Measurements from ENCODE around the gene RAB6B. TPM values are rescaled to one million over a fixed set of nuclear protein-coding genes. Genes with fewer than 3 reads are reported as not detected.

The RAB6B gene
- polyA plus RNA-seq, 2 of the 4 experiments (the other 2 are of a cell fraction), result 2.4 to 2.5 TPM

DNA sequence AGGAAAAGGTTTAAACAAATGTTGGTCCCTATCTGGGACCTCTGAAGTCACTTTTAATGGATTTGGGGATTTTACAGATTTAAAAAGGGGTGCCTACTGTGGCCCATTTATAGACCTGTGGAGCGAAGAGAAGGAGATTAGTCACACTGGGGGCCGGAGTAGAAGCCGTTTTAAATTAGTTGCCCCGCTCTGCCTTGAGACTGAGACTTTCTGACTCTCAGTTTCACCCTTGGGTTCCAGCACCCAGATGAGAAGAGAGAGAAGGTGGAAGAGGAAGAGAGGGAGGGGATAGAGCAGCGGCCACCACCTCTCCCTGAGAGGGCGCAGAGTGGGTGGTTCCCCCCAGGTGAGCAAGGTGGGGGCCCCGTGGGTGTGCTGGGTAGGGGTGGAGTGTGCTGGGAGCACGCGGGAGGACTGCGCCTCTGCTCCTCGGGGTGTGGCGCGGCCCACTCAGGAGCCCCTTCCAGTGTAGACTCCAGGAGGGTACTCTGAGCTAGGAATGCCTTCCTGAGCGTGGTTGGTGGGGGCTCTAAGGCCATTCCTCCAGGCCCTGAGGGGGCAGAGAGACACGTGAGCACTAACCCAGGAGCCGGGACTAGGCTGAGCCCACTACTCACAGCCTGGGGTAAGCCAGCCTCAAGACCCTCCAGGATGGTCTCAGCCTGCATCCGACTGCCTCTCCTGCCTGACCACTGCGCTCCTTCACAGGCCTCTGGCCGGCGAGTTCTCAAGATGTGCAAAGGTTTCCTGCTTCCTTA is 32.6 kb upstream of the RAB6B start:
- TF ChIP-seq SMC3 (IDR thresholded peaks at IDR 0.05) (no peak), HOXA7 (CRISPR knock-in tag; IDR thresholded peaks at IDR 0.05) (no peak), RCOR1 (IDR thresholded peaks at IDR 0.05; ENCODE audit: low read depth, low read length) (no peak), GATA3 (IDR thresholded peaks at IDR 0.05; ENCODE audit: borderline replicate concordance) (no peak), EHMT2 (IDR thresholded peaks at IDR 0.05; ENCODE audit: low read depth) (no peak), TP53 (CRISPR knock-in tag; IDR thresholded peaks at IDR 0.05) (no peak), FOSL2 (IDR thresholded peaks at IDR 0.05) (no peak), FOSL2 (CRISPR knock-in tag; IDR thresholded peaks at IDR 0.05) (no peak), PBX3 (IDR thresholded peaks at IDR 0.05) (no peak), JUNB (IDR thresholded peaks at IDR 0.05) (no peak), FOSB (CRISPR knock-in tag; IDR thresholded peaks at IDR 0.05) (no peak), CHD4 (IDR thresholded peaks at IDR 0.05; ENCODE audit: borderline replicate concordance) (no peak), MAZ (IDR thresholded peaks at IDR 0.05; ENCODE audit: borderline replicate concordance, low read depth, low read length) (no peak), KDM1A (IDR thresholded peaks at IDR 0.05; ENCODE audit: low read depth) (no peak)
- TF ChIP-seq, protein P1, sequence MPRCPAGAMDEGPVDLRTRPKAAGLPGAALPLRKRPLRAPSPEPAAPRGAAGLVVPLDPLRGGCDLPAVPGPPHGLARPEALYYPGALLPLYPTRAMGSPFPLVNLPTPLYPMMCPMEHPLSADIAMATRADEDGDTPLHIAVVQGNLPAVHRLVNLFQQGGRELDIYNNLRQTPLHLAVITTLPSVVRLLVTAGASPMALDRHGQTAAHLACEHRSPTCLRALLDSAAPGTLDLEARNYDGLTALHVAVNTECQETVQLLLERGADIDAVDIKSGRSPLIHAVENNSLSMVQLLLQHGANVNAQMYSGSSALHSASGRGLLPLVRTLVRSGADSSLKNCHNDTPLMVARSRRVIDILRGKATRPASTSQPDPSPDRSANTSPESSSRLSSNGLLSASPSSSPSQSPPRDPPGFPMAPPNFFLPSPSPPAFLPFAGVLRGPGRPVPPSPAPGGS (IDR thresholded peaks at IDR 0.05), result no peak
- TF ChIP-seq, protein P2, sequence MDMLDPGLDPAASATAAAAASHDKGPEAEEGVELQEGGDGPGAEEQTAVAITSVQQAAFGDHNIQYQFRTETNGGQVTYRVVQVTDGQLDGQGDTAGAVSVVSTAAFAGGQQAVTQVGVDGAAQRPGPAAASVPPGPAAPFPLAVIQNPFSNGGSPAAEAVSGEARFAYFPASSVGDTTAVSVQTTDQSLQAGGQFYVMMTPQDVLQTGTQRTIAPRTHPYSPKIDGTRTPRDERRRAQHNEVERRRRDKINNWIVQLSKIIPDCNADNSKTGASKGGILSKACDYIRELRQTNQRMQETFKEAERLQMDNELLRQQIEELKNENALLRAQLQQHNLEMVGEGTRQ (IDR thresholded peaks at IDR 0.05), result no peak
- no peak overlapping the region for H3K27ac ChIP-seq
- POLR2A ChIA-PET, result no interaction called here
- no peaks in the 10 kb centered on the region for H3K4me1 ChIP-seq
- H3K4me3 ChIP-seq, result no peak overlapping the region; the same call in 2 of the 3 replicates
- WGBS (ENCODE audit: missing lambda C conversion rate), result 69% methylated on average over 19 of the region's 20 CpGs
- ATAC-seq (no peak), DNase-seq (ENCODE audit: low read depth in 1 of 2, low spot score in 1 of 2) (no peak), FAIRE-seq (no peak)
- H3K4me2 ChIP-seq, result peak overlapping the region; percentile 95
- H3K9me3 ChIP-seq, result no peaks in the 10 kb centered on the region
- CTCF ChIA-PET, result interaction anchor here (0.7 to 5.1 kb wide), 8 partner anchors 17 to 483 kb away, joined by 3 to 49 read pairs (median 6); no protein-coding TSS in a partner anchor

- ChIA-PET CTCF (interaction anchor here (0.7 to 5.1 kb wide), 8 partner anchors 16 to 482 kb away, joined by 3 to 49 read pairs (median 6); no protein-coding TSS in a partner anchor), POLR2A (no interaction called here)
- peak in 1 of 2 experiments; percentile 38 for DNase-seq (ENCODE audit: low read depth in 1 of 2, low spot score in 1 of 2)
- H3K9me3 ChIP-seq, result no peaks in the 10 kb centered on the region
- TF ChIP-seq SMC3 (IDR thresholded peaks at IDR 0.05) (peak; percentile 79), RFX5 (IDR thresholded peaks at IDR 0.05) (no peak), HOXA7 (CRISPR knock-in tag; IDR thresholded peaks at IDR 0.05) (no peak), RAD21 (conservative IDR thresholded peaks at IDR 0.05 in 1 of 2, IDR thresholded peaks at IDR 0.05 in 1 of 2) (peak in 1 of 2 experiments; percentile 71; a peak in 4 of 5 replicates), CTCF (IDR thresholded peaks at IDR 0.05) (peak; percentile 83)
- H3K4me1 ChIP-seq, result no peaks in the 10 kb centered on the region
- H3K27ac ChIP-seq, result peak overlapping the region; percentile 61 to 83; a peak in 5 of 6 replicates
- no peak for FAIRE-seq
- H3K4me2 ChIP-seq, result peak overlapping the region; percentile 95
- peak; percentile 72 to 84 for ATAC-seq
- WGBS (ENCODE audit: missing lambda C conversion rate), result 38% methylated on average over 9 of the region's 51 CpGs
- peak overlapping the region; percentile 60 for H3K4me3 ChIP-seq
Measured at GRCh38 chr3:133927540-133928066, 31.9 kb upstream of the RAB6B start.
